ENCODE measurements around the gene WDR44.
"Not testable (repeated sequence)": the region's sequence is repeated elsewhere in the genome, so short reads cannot be mapped to it uniquely, and the experiment has no call there.

The WDR44 gene

DNA sequence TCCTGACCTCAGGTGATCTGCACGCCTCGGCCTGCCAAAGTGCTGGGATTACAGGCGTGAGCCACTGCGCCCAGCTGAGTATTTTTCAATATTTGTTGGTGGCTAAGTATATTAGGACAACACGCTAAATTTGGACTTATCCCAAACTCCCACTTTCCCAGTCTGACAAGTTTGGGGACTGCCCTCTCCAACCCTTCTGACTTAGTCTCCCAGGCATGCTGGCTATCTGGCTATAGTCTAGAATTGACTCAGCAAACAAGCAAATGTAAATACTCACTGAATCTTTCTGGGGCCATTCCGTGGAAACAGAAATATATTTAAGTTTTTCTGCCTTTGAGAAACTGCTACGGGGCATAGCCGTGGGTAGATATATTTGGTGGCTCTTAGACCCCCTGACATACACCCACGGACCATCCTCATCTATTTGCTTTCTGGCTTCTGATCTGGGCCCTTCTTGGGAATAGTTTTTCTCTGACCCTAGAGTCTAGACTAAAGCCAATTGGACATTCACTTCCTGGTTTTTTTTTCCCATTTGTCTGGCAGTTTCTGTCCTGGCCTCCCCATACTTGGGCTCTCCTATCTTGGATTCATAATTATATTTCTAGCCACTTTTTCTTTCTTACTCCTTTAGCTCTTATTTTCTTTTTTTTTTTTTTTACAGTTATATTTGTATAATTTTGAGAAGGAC, 138.5 kb downstream of the WDR44 start:
- TF ChIP-seq Cebpa-rat (IDR thresholded peaks at IDR 0.05): no peak
- Histone ChIP-seq H3K4me2 (no peak overlapping the region), H4K20me1 (no peaks in the 10 kb centered on the region), H3K9me3 (replicated peaks in 1 of 11) (no peaks in the 10 kb centered on the region), H3K27me3 (no peaks in the 10 kb centered on the region), H3K4me3 (no peak overlapping the region), H3K9ac (no peak overlapping the region), H3K36me3 (no peaks in the 10 kb centered on the region), H3K27ac (no peak overlapping the region), H3K4me1 (no peaks in the 10 kb centered on the region)

DNA sequence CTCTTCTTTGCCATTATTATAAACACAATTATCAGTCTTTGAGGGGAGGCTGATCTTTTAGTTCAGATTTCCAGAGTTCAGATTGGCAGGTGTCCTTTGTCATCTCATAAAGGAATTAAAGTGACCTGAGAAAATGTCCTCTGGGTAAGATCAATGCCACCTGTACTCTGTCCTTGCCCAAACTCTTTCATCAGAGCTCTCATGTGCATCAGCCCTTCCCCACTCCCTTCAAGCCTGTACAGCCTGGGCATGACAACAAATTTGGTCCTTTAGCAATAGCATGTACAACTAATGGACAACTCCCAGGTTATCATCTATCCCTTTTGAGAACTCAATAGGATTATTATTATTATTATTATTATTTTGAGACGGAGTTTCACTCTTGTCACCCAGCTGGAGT, 140.8 kb downstream of the WDR44 start:
- not testable (repeated sequence) for H3K4me3 ChIP-seq; H3K9me3 ChIP-seq (replicated peaks in 1 of 11); H3K9ac ChIP-seq; H3K27ac ChIP-seq; H3K27me3 ChIP-seq; H3K36me3 ChIP-seq; H4K20me1 ChIP-seq; H3K4me2 ChIP-seq; H3K4me1 ChIP-seq

DNA sequence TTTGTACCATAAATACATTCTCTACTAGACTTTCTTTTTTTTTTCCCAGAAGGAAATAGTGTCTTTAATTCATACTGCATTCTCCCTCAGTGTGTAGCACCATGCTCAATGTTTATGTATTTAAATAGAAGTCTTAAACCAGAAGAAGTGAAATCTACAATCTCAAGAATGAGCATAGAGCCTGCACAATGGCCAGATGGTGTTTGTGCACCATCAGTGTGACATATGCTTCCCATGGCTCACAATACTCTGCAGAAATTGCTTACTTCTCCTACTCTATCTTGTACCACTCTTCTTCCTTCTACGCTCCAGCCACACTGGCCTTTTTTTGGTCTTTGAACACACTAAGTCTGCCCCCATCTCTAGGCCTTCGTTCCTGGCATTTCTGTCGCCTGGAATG, 147.1 kb downstream of the WDR44 start:
- H3K36me3 ChIP-seq: no peaks in the 10 kb centered on the region
- H3K4me2 ChIP-seq: no peak overlapping the region
- TF ChIP-seq Cebpa-rat (IDR thresholded peaks at IDR 0.05): no peak
- H3K27me3 ChIP-seq: no peaks in the 10 kb centered on the region
- peaks cover 0 to 5% (median 0%) of the 10 kb centered on the region in 11 experiments; a peak in 2 of 22 replicates for H4K20me1 ChIP-seq
- H3K4me1 ChIP-seq: peaks cover 13 to 20% (median 18%) of the 10 kb centered on the region in 10 experiments; a peak in 19 of 20 replicates
- H3K9me3 ChIP-seq (replicated peaks in 1 of 11): peaks cover 0 to 13% (median 8%) of the 10 kb centered on the region in 11 experiments; a peak in 10 of 22 replicates
- H3K4me3 ChIP-seq: no peak overlapping the region
- H3K27ac ChIP-seq: no peak overlapping the region
- no peak overlapping the region for H3K9ac ChIP-seq

DNA sequence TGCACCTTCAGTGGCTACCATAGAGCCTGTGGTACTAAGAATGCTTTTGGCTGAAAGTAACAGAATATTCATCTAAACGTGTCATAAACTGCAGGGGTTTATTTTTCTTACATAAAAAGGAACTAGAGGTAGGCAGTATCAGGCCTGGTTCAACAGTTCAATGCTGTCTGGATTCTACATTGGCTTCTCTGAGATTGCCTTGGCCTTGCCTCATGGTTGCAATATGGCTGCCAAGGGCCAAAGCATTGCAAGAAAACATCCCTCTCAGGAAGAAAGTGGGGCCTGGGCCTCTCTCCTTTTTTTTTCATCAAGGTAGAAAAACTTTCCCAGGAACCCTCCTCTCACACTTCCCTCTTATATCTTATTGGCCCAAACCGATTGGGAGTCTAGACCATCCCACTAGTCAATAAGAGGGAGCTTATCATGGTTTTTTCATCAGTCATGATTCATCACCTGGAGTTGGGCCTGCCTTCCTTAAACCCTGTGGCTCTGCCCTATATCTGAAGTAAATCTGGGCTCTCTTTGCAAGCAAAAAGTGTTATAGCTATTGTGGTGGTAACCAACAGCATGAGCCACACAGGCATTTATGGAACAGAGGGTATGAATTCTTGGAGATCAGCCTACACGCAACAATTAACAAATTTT, 147.9 kb downstream of the WDR44 start:
- peaks cover 20 to 27% (median 25%) of the 10 kb centered on the region in 10 experiments for H3K4me1 ChIP-seq
- H4K20me1 ChIP-seq: peaks cover 0 to 5% (median 0%) of the 10 kb centered on the region in 11 experiments; a peak in 3 of 22 replicates
- no peak for TF ChIP-seq Cebpa-rat (IDR thresholded peaks at IDR 0.05)
- H3K9me3 ChIP-seq (replicated peaks in 1 of 11): peaks cover 0 to 13% (median 8%) of the 10 kb centered on the region in 11 experiments; a peak in 10 of 22 replicates
- no peaks in the 10 kb centered on the region for H3K36me3 ChIP-seq
- H3K4me3 ChIP-seq: no peak overlapping the region
- peak overlapping the region in 5 of 11 experiments; percentile 73 to 86 (median 74); a peak in 5 of 22 replicates for H3K4me2 ChIP-seq
- peak overlapping the region in 3 of 11 experiments; percentile 82 to 87 (median 85); a peak in 3 of 22 replicates for H3K27ac ChIP-seq
- H3K9ac ChIP-seq: no peak overlapping the region
- H3K27me3 ChIP-seq: no peaks in the 10 kb centered on the region

DNA sequence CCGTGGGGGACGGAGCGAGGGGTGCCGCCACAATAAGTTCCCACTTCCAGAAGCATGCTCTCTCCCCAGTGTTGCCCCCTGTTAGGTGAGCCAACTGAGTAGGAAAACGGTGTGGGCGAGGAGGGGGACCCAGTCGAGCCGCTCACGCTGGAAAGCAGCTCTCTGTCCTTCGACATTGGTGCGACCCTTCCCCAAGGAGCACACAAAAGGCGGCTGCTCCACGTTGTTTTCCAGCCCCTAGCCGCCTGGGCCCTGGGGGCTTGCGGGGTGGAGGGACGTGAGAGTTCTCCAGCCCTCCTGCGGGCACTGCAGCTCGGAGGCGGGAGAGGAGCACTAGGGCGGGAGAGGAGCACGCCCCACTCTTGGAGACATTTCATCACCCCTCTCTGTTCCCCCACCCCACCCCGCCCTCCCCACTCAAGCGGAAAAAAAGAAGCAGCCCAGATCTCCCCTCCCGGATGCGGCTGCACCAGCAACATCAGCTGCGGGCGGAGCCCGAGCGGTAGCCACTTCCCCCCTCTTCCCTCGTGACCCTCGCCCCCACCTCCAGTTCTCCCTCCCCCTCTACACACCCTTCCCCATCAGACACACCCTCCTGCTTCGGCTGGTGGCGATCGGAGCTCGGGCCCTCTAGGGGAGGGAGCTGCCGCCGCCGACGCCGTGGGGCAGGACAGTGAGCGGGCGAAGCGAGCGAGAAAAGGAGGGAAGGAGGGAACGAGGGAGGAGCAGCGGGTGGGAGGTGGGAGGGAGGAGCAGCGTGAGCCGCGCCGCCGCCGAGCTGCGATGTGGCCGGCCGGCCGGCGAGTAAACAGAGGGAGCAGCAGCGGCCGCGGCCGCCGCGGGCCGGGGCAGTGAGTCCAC, 149.4 kb downstream of the WDR44 start, which contains the start of gene DOCK11:
Gene DOCK11 (plus strand): TSS at position 755 of the 861 bp plus-strand sequence. CDS start 157 bp downstream, outside the sequence.
- Histone ChIP-seq H3K36me3 (peaks cover 0 to 10% (median 0%) of the 10 kb centered on the region in 11 experiments; a peak in 5 of 22 replicates), H3K9me3 (replicated peaks in 1 of 11) (peaks cover 0 to 13% (median 8%) of the 10 kb centered on the region in 11 experiments; a peak in 10 of 22 replicates), H3K27ac (peak within 1 kb of the TSS; percentile 78 to 93 (median 87)), H3K9ac (peak within 1 kb of the TSS; percentile 80 to 94 (median 90)), H4K20me1 (peaks cover 0 to 15% (median 3%) of the 10 kb centered on the region in 11 experiments; a peak in 6 of 22 replicates), H3K27me3 (no peaks in the 10 kb centered on the region), H3K4me2 (peak within 1 kb of the TSS; percentile 73 to 86 (median 79)), H3K4me3 (peak within 1 kb of the TSS; percentile 69 to 87 (median 81)), H3K4me1 (peaks cover 31 to 41% (median 34%) of the 10 kb centered on the region in 10 experiments)
- no peak for TF ChIP-seq Cebpa-rat (IDR thresholded peaks at IDR 0.05)

DNA sequence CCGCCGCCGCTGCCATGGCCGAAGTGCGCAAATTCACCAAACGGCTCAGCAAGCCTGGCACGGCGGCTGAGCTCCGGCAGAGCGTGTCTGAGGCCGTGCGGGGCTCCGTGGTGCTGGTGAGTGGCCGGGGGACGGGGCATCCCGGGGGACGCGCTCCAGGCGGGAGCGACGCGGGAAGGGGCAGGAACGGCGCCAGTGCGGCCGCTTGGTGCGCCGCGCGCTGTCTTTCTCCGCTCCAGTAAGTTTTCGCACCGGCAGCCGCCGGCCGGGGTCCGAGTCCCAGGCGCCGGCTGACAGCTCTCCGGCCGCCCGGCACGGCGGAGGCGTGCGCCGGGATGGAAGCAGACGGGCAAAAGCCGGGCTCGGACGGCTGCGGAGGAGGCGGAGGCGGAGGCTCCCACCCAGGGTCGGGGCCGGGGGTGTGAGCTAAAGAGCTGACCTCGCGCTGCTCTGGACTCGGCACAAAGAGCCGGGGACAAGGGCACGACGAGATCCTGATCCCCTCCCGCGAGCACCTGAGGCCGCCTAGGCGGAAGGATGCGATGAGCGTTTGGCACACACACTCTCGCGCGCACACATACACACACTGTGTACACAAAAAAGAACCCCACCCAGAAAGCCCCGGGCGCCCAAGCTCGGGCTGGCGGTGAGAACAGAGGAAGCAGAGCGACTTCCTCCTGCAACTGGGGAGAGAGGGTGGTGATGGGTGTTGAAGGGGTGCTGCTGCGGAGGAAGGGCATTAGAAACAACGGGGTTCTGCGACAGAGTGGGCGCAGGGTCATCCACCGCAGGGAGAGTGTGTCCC, 150.3 kb downstream of the WDR44 start:
- Histone ChIP-seq H3K9me3 (replicated peaks in 1 of 11) (peaks cover 0 to 13% (median 8%) of the 10 kb centered on the region in 11 experiments; a peak in 10 of 22 replicates), H3K4me1 (peaks cover 33 to 49% (median 39%) of the 10 kb centered on the region in 10 experiments), H3K4me3 (peak overlapping the region; percentile 69 to 87 (median 81)), H3K9ac (peak overlapping the region; percentile 80 to 94 (median 90)), H4K20me1 (peaks cover 0 to 15% (median 3%) of the 10 kb centered on the region in 11 experiments; a peak in 6 of 22 replicates), H3K27ac (peak overlapping the region; percentile 78 to 93 (median 87)), H3K27me3 (no peaks in the 10 kb centered on the region), H3K4me2 (peak overlapping the region; percentile 64 to 82 (median 74); a peak in 21 of 22 replicates), H3K36me3 (peaks cover 0 to 15% (median 0%) of the 10 kb centered on the region in 11 experiments; a peak in 5 of 22 replicates)
- no peak for TF ChIP-seq Cebpa-rat (IDR thresholded peaks at IDR 0.05)

DNA sequence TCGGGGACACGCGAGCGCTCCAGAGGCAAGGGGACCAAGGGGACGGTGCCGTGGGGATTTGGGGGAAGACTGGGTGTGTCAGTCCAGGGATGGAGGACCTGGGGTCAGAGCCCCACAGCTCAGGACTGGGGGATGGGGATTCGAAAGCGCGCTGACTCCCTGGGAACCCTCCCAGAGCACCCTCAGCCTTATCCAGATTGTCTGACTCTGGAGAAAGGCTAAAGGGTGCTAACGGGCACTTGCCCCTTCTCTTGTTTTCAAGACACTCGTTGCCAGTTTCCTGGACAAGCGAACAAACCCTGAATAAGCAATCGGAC, 150.8 kb downstream of the WDR44 start:
- peaks cover 0 to 13% (median 8%) of the 10 kb centered on the region in 11 experiments; a peak in 10 of 22 replicates for H3K9me3 ChIP-seq (replicated peaks in 1 of 11)
- peaks cover 0 to 15% (median 0%) of the 10 kb centered on the region in 11 experiments; a peak in 5 of 22 replicates for H3K36me3 ChIP-seq
- peak overlapping the region; percentile 69 to 87 (median 81) for H3K4me3 ChIP-seq
- H3K4me1 ChIP-seq: peaks cover 39 to 55% (median 45%) of the 10 kb centered on the region in 10 experiments
- H4K20me1 ChIP-seq: peaks cover 0 to 15% (median 3%) of the 10 kb centered on the region in 11 experiments; a peak in 6 of 22 replicates
- H3K27me3 ChIP-seq: no peaks in the 10 kb centered on the region
- TF ChIP-seq Cebpa-rat (IDR thresholded peaks at IDR 0.05): no peak
- H3K4me2 ChIP-seq: peak overlapping the region; percentile 64 to 82 (median 74); a peak in 21 of 22 replicates
- H3K9ac ChIP-seq: peak overlapping the region; percentile 80 to 94 (median 90)
- peak overlapping the region; percentile 78 to 93 (median 87) for H3K27ac ChIP-seq

Measured in BLaER1 treated with 17β-estradiol and CSF1 and Interleukin-3, amounts not matched to agents 10 nM and 100 nM (cell line).